ENCODE data around the gene SNX1.
A peak's percentile ranks its signal among the peaks of the same experiment; 100 is the strongest.

SNX1 gene

DNA sequence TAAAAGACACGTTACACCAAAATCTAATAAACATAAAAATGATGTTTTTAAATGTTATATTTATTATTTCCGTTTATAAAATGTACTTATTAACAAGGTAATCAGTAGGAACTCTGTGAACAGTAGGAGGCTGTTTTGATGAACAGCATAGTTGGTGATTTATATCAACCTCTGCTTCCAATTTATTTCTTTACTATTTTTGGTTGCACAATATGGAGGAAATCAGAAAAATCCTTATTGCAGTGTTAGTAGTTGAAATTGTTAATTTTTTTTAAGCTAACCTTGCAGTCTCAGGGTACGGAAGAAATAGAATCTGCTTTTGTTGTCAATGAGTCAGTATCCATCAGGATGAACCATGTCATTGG lies 50.7 kb downstream of the SNX1 start:
- Histone ChIP-seq H3K36me3 (peaks cover 4% of the 10 kb centered on the region; the same call in 1 of the 2 replicates), H3K27me3 (no peaks in the 10 kb centered on the region), H3K9me3 (no peaks in the 10 kb centered on the region), H3K4me1 (peaks cover 11% of the 10 kb centered on the region), H3K4me3 (ENCODE audit: low read depth, low read length) (peak overlapping the region; percentile 14)
- TF ChIP-seq, protein P1, sequence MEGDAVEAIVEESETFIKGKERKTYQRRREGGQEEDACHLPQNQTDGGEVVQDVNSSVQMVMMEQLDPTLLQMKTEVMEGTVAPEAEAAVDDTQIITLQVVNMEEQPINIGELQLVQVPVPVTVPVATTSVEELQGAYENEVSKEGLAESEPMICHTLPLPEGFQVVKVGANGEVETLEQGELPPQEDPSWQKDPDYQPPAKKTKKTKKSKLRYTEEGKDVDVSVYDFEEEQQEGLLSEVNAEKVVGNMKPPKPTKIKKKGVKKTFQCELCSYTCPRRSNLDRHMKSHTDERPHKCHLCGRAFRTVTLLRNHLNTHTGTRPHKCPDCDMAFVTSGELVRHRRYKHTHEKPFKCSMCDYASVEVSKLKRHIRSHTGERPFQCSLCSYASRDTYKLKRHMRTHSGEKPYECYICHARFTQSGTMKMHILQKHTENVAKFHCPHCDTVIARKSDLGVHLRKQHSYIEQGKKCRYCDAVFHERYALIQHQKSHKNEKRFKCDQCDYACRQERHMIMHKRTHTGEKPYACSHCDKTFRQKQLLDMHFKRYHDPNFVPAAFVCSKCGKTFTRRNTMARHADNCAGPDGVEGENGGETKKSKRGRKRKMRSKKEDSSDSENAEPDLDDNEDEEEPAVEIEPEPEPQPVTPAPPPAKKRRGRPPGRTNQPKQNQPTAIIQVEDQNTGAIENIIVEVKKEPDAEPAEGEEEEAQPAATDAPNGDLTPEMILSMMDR (IDR thresholded peaks at IDR 0.05; ENCODE audit: low read depth, low read length), result no peak
- no peak for DNase-seq

DNA sequence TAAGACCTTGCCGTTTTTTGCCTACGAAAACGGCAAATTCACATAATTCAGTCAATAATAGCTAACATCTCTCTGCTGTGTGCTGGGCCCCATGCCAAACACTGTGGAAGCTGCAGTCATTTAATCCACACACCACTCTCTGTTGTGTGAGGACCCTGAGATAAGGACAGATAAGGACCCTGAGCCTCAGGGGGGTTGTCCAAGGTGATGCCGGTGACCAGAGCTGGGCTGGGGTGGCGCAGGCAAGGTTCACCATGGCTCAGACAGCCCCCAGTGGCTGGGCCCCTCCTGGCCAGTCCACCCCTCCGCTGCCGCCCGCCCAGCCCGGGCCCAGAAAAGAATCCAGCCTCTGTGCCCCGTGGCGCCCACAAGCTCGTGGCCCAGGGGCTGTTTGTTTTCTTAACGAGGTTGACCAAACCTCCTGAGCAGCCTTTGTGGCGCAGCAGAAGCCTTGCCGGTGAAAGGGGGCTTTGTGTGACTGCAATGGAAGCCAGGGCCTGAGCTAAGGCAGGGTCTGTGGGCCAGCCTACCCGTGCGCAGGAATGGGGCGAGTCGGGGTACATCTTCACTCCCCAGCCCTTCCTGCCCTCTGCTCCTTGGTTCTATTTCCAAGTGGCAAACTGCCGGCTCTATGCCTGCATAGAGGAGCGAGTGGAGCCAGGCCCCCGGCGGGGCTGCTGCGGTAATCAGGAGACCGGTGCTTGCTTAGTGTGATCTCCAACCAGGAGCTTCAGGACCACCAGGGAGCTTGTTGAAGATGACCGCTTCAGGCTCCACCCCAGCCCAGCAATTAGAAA lies 51.3 kb downstream of the SNX1 start:
- Histone ChIP-seq H3K9me3 (no peaks in the 10 kb centered on the region), H3K4me1 (peaks cover 11% of the 10 kb centered on the region), H3K4me3 (ENCODE audit: low read depth, low read length) (peak overlapping the region; percentile 14), H3K36me3 (peaks cover 4% of the 10 kb centered on the region; the same call in 1 of the 2 replicates), H3K27me3 (peaks cover 5% of the 10 kb centered on the region)
- peak; percentile 83 for DNase-seq
- TF ChIP-seq, protein P1 (IDR thresholded peaks at IDR 0.05; ENCODE audit: low read depth, low read length), result no peak; the same call in 1 of the 2 replicates

GRCh38 chr15:64148168-64148567 lies 52.4 kb downstream of the SNX1 start:
- no peak overlapping the region for H3K4me3 ChIP-seq (ENCODE audit: low read depth, low read length)
- TF ChIP-seq, protein P1 (IDR thresholded peaks at IDR 0.05; ENCODE audit: low read depth, low read length), result no peak
- H3K36me3 ChIP-seq, result peaks cover 4% of the 10 kb centered on the region; the same call in 1 of the 2 replicates
- peaks cover 13% of the 10 kb centered on the region for H3K27me3 ChIP-seq
- H3K4me1 ChIP-seq, result peaks cover 11% of the 10 kb centered on the region
- no peak for DNase-seq
- H3K9me3 ChIP-seq, result no peaks in the 10 kb centered on the region

DNA sequence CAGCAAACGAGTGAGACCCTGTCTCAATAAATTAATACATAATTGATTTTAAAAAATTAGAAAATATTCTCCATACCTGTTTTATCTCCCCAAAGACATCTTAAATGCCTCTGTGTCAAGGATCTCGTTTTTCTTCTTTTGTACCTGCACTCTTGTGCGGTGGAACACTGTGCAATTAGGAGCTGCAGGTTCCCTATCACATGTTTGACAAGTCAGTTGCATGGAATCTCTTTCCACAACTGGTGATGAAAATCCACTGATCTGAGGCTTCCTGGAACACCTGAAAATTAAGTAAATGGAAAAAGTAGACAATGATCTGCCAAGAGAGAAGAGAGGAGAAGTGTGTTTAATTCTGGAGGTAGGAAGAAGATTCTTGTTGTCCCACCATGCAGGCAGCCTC lies 52.8 kb downstream of the SNX1 start:
- DNase-seq, result no peak

DNA sequence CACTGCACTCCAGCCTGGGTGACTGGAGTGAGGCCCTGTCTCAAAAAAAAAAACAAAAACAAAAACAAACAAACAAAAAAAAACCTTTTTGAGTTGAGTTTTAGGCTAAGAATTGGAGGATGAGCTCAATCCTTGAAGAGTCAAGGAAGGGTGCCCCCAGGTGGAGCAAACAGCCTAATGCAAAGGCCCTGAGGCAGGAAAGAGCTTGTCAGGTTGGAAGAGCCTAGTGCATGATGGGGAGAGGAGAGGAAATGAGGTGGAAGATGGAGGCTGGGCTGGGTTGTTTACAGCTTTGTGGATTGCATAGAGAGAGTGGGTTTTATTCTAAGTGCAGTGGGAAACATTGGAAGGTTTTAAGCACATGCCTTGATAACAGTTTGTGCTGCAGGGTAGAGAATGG lies 53.6 kb downstream of the SNX1 start:
- Histone ChIP-seq H3K4me1 (peaks cover 11% of the 10 kb centered on the region), H3K27me3 (peaks cover 13% of the 10 kb centered on the region), H3K36me3 (peaks cover under 1% of the 10 kb centered on the region; the same call in 1 of the 2 replicates), H3K9me3 (no peaks in the 10 kb centered on the region), H3K4me3 (ENCODE audit: low read depth, low read length) (no peak overlapping the region)
- TF ChIP-seq, protein P1 (IDR thresholded peaks at IDR 0.05; ENCODE audit: low read depth, low read length), result peak; percentile 34
- DNase-seq, result no peak

More for the DNA sequence above, 52.8 kb downstream of the SNX1 start:
- Histone ChIP-seq H3K4me1 (peaks cover 11% of the 10 kb centered on the region), H3K4me3 (ENCODE audit: low read depth, low read length) (no peak overlapping the region), H3K27me3 (peaks cover 13% of the 10 kb centered on the region), H3K9me3 (no peaks in the 10 kb centered on the region), H3K36me3 (peaks cover 4% of the 10 kb centered on the region; the same call in 1 of the 2 replicates)
- TF ChIP-seq, protein P1 (IDR thresholded peaks at IDR 0.05; ENCODE audit: low read depth, low read length), result no peak
